GM12891 (cell line): ENCODE data around the gene C20orf141.

Experiments
- PAX5 ChIP-seq: IDR thresholded peaks from 2 replicates; pipeline ENCODE4 v1.6.1; 2011; ENCODE audit warnings: low read length, moderate library complexity, mild to moderate bottlenecking; ENCODE audit not compliant: insufficient read depth, severe bottlenecking
- POLR2A ChIP-seq: IDR thresholded peaks from 2 replicates; pipeline ENCODE4 v1.6.1; 2011; ENCODE audit warnings: low read depth, low read length, control low read depth
- POLR2AphosphoS5 ChIP-seq: IDR thresholded peaks from 2 replicates; pipeline ENCODE4 v1.6.1; 2011; ENCODE audit warnings: low read depth, low read length, control low read depth
- SPI1 ChIP-seq: IDR thresholded peaks from 2 replicates; pipeline ENCODE4 v1.6.1; 2011; ENCODE audit warnings: low read depth, low read length, control low read depth
- TAF1 ChIP-seq: IDR thresholded peaks from 2 replicates; pipeline ENCODE4 v1.6.1; 2011; ENCODE audit warnings: low read depth, low read length, control low read depth

DNA sequence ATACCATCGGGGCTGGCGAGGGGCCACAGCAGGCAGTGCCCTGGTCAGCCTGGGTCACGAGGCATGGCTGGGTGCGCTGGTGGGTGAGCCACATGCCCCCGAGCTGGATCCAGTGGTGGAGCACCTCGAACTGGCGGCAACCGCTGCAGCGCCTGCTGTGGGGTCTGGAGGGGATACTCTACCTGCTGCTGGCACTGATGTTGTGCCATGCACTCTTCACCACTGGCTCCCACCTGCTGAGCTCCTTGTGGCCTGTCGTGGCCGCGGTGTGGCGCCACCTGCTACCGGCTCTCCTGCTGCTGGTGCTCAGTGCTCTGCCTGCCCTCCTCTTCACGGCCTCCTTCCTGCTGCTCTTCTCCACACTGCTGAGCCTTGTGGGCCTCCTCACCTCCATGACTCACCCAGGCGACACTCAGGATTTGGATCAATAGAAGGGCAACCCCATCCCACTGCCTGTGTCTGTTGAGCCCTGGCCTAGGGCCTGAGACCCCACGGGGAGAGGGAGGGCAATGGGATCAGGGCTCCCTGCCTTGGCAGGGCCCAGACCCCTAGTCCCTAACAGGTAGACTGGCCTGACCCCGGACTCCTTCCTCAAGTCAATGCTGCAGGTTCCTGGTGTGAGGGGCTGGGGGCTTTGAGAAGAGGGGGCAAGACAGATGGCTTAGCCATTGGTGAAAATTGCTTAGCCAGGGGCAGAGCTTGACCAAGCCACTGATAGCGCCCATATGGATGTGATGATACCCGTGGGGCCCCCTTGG lies 2.0 kb downstream of the C20orf141 start:
- no peak for TF ChIP-seq TAF1
- no peak for TF ChIP-seq POLR2AphosphoS5
- TF ChIP-seq POLR2A, result no peak
- TF ChIP-seq SPI1, result no peak
- no peak for TF ChIP-seq PAX5
